A673 (cell line): ENCODE data around the gene GRIK2. TPM values are rescaled to one million over a fixed set of nuclear protein-coding genes. Genes with fewer than 3 reads are reported as not detected.

Experiments used
- BruUV-seq: library from RNA; stranded (reverse); fragments of 400-500 nt; replicated peaks from 2 replicates; lab custom pipeline; 2021; lab: Mats Ljungman, UMichigan
- CTCF ChIA-PET: fragments of 300-600 bp; sonication (Branson Sonifier 250); formaldehyde crosslinking; loops from one replicate; lab custom pipeline; 2022; ENCODE audit warnings: antibody characterized with exemption; lab: Charles Lee
- POLR2A ChIA-PET: fragments of 300-600 bp; sonication (Branson Sonifier 250); formaldehyde crosslinking; loops from one replicate; lab custom pipeline; 2022; ENCODE audit warnings: antibody characterized with exemption; ENCODE audit not compliant: low non-redundant PET; lab: Charles Lee
- DNase-seq: peaks from one replicate; pipeline ENCODE4 v3.0.0-alpha.2; 2015; ENCODE audit warnings: low spot score
- H3K27ac ChIP-seq: fragments of 200-600 bp; sonication (generic); 2 replicates; pipeline ENCODE4 v1.5.1; 2016; ENCODE audit warnings: mixed run types, low read depth, mild to moderate bottlenecking, mixed read lengths, antibody characterized with exemption, low read length; ENCODE audit not compliant: poor library complexity, severe bottlenecking
- H3K27me3 ChIP-seq: fragments of 200-600 bp; sonication (generic); replicated peaks from 2 replicates; pipeline ENCODE4 v1.6.1; 2017; ENCODE audit warnings: mixed run types, low read depth, mild to moderate bottlenecking, mixed read lengths, antibody characterized with exemption, low read length; ENCODE audit not compliant: insufficient read depth, poor library complexity
- H3K36me3 ChIP-seq: fragments of 200-600 bp; sonication (generic); 2 replicates; pipeline ENCODE4 v1.6.1; 2016; ENCODE audit warnings: mixed run types, mild to moderate bottlenecking, mixed read lengths, antibody characterized with exemption, low read length; ENCODE audit not compliant: insufficient read depth, poor library complexity, severe bottlenecking
- H3K4me1 ChIP-seq: fragments of 200-600 bp; sonication (generic); 2 replicates; pipeline ENCODE4 v1.6.1; 2017; ENCODE audit warnings: mixed run types, mild to moderate bottlenecking, mixed read lengths, antibody characterized with exemption, low read length; ENCODE audit not compliant: insufficient read depth, poor library complexity, severe bottlenecking
- H3K4me3 ChIP-seq: fragments of 200-600 bp; sonication (generic); 2 replicates; pipeline ENCODE4 v1.5.1; 2016; ENCODE audit warnings: low read depth, mixed run types, mild to moderate bottlenecking, mixed read lengths, low read length; ENCODE audit not compliant: poor library complexity, severe bottlenecking
- H3K9me3 ChIP-seq: fragments of 200-600 bp; sonication (generic); 2 replicates; pipeline ENCODE4 v1.6.1; 2016; ENCODE audit warnings: mixed run types, low read depth, mild to moderate bottlenecking, mixed read lengths, antibody characterized with exemption, low read length; ENCODE audit not compliant: poor library complexity, severe bottlenecking
- CTCF ChIP-seq: fragments of 300-800, 200-600 bp; sonication (generic); conservative IDR thresholded peaks from 2 replicates; pipeline ENCODE4 v1.5.1; 2017; ENCODE audit warnings: low read depth, mild to moderate bottlenecking, antibody characterized with exemption, low read length, moderate library complexity, mixed read lengths
- EZH2 ChIP-seq: fragments of 200-600 bp; sonication (generic); IDR thresholded peaks from 2 replicates; pipeline ENCODE4 v1.6.1; 2017; ENCODE audit warnings: borderline replicate concordance, low read depth, mild to moderate bottlenecking, mixed read lengths, antibody characterized with exemption, low read length; ENCODE audit not compliant: poor library complexity, severe bottlenecking
- intact Hi-C: fragments of 100-400 bp; cut with micrococcal nuclease; formaldehyde crosslinking; loops from one replicate; pipeline ENCODE4 v1.10.0; 2022; ENCODE audit not compliant: unreplicated experiment
- total RNA-seq: library from RNA; stranded (reverse); gene quantifications from 2 replicates; pipeline ENCODE4 v1.2.3, GENCODE V29; 2021

Gene GRIK2
- total RNA-seq, 1 experiment from 2014 or later, result 62.1 TPM

- Histone ChIP-seq H3K36me3 (no peaks in the 10 kb centered on the region), H3K4me3 (no peak overlapping the region), H3K4me1 (no peaks in the 10 kb centered on the region), H3K27ac (no peak overlapping the region), H3K9me3 (no peaks in the 10 kb centered on the region), H3K27me3 (no peaks in the 10 kb centered on the region)
- DNase-seq, result no peak
- TF ChIP-seq EZH2, result no peak
- no peak for TF ChIP-seq CTCF
- no TSS peak for BruUV-seq
- CTCF ChIA-PET, result no interaction called here
- intact Hi-C loops, result no loop called here
- POLR2A ChIA-PET, result no interaction called here
Measured at GRCh38 chr6:101706576-101706975, 313.1 kb downstream of the GRIK2 start.

- H3K27me3 ChIP-seq, result no peaks in the 10 kb centered on the region
- CTCF ChIA-PET, result no interaction called here
- no peak overlapping the region for H3K27ac ChIP-seq
- intact Hi-C loops, result no loop called here
- BruUV-seq, result no TSS peak
- H3K4me3 ChIP-seq, result no peak overlapping the region
- H3K36me3 ChIP-seq, result no peaks in the 10 kb centered on the region
- DNase-seq, result no peak
- TF ChIP-seq CTCF, result no peak
- TF ChIP-seq EZH2, result no peak
- H3K4me1 ChIP-seq, result no peaks in the 10 kb centered on the region
- H3K9me3 ChIP-seq, result no peaks in the 10 kb centered on the region
- POLR2A ChIA-PET, result no interaction called here
Measured at GRCh38 chr6:101711518-101711917, 318.0 kb downstream of the GRIK2 start.

- Histone ChIP-seq H3K4me1 (peaks cover 17% of the 10 kb centered on the region), H3K27ac (no peak overlapping the region), H3K4me3 (no peak overlapping the region), H3K27me3 (no peaks in the 10 kb centered on the region), H3K36me3 (no peaks in the 10 kb centered on the region), H3K9me3 (no peaks in the 10 kb centered on the region)
- no peak for DNase-seq
- CTCF ChIA-PET, result no interaction called here
- no peak for TF ChIP-seq CTCF
- TF ChIP-seq EZH2, result no peak
- no TSS peak for BruUV-seq
- intact Hi-C loops, result no loop called here
- POLR2A ChIA-PET, result no interaction called here
Measured at GRCh38 chr6:101716387-101716786, 322.9 kb downstream of the GRIK2 start.
